Endodermal cell (in vitro differentiated cells): ENCODE results near the gene PURA. TPM values are rescaled to one million over a fixed set of nuclear protein-coding genes. Genes with fewer than 3 reads are reported as not detected.
A peak's percentile ranks its signal among the peaks of the same experiment; 100 is the strongest.

Experiments
- DNase-seq: peaks from one replicate; pipeline ENCODE4 v3.0.0-alpha.2; 2017
- H3K27ac ChIP-seq: 2 replicates; pipeline ENCODE4 v1.5.1; 2013; ENCODE audit warnings: mild to moderate bottlenecking, low read depth, low read length, moderate library complexity
- H3K27me3 ChIP-seq: 2 replicates; pipeline ENCODE4 v1.6.1; 2013; ENCODE audit warnings: mild to moderate bottlenecking, low read length, moderate library complexity; ENCODE audit not compliant: insufficient read depth, control insufficient read depth, poor library complexity, severe bottlenecking
- H3K36me3 ChIP-seq: 2 replicates; pipeline ENCODE4 v1.7.0; 2013; ENCODE audit warnings: mild to moderate bottlenecking, low read length, moderate library complexity; ENCODE audit not compliant: control insufficient read depth, insufficient read depth
- H3K4me1 ChIP-seq: one replicate; pipeline ENCODE4 v1.7.0; 2013; ENCODE audit warnings: low read length; ENCODE audit not compliant: control insufficient read depth, insufficient read depth
- H3K4me3 ChIP-seq: 2 replicates; pipeline ENCODE4 v1.5.1; 2013; ENCODE audit warnings: mild to moderate bottlenecking, low read length, moderate library complexity
- H3K9ac ChIP-seq: 2 replicates; pipeline ENCODE4 v1.6.1; 2013; ENCODE audit warnings: mild to moderate bottlenecking, low read length, moderate library complexity; ENCODE audit not compliant: poor library complexity, severe bottlenecking; ENCODE audit errors: extremely low read depth
- H3K9me3 ChIP-seq: 2 replicates; pipeline ENCODE4 v1.6.1; 2013; ENCODE audit warnings: mild to moderate bottlenecking, low read length, moderate library complexity; ENCODE audit not compliant: control insufficient read depth
- H3K27ac Mint-ChIP-seq: 2 replicates; pipeline ENCODE4 v1.8.0; 2020; ENCODE audit warnings: mixed read lengths
- H3K27me3 Mint-ChIP-seq: 2 replicates; pipeline ENCODE4 v1.8.0; 2021; ENCODE audit warnings: mild to moderate bottlenecking, mixed read lengths; ENCODE audit not compliant: insufficient read depth
- H3K36me3 Mint-ChIP-seq: 2 replicates; pipeline ENCODE4 v1.8.0; 2020; ENCODE audit warnings: low read depth, mixed read lengths
- H3K4me1 Mint-ChIP-seq: 2 replicates; pipeline ENCODE4 v1.8.0; 2020; ENCODE audit warnings: mixed read lengths
- H3K4me3 Mint-ChIP-seq: 2 replicates; pipeline ENCODE4 v1.8.0; 2020; ENCODE audit warnings: mild to moderate bottlenecking, moderate library complexity, mixed read lengths
- H3K9me3 Mint-ChIP-seq: 2 replicates; pipeline ENCODE4 v1.8.0; 2020; ENCODE audit warnings: mild to moderate bottlenecking, mixed read lengths
- WGBS, 2 experiments: methylation state at CpG; one replicate each; pipeline versions ENCODE4 v1.1.5 to v1.1.7; 2013; ENCODE audit warnings: missing lambda C conversion rate in 2 of 2, mixed read lengths in 1 of 2; ENCODE audit not compliant: insufficient coverage in 1 of 2, insufficient read length in 1 of 2; 5-methylcytosine and 5-hydroxymethylcytosine counted together
- total RNA-seq, 2 donors: library from RNA; stranded (reverse); fragmentation: NEBNext Ultra II Directional in 1 of 2; extraction: Animal tissue kit (Norgen Biotek cat#: 25700) in 1 of 2; gene quantifications; 2 replicates in 1 of 2; 3 replicates in 1 of 2; pipeline ENCODE4 v1.2.1, GENCODE V29; 2021
- TF ChIP-seq, protein P1 (sequence below): fragments of 200-600 bp; sonication (generic); conservative IDR thresholded peaks from 2 replicates; pipeline ENCODE4 v1.5.0; 2021; ENCODE audit warnings: antibody characterized with exemption, mild to moderate bottlenecking

PURA gene
- total RNA-seq, 2 donors from 2014 or later = 6.8 to 7.7 TPM

DNA sequence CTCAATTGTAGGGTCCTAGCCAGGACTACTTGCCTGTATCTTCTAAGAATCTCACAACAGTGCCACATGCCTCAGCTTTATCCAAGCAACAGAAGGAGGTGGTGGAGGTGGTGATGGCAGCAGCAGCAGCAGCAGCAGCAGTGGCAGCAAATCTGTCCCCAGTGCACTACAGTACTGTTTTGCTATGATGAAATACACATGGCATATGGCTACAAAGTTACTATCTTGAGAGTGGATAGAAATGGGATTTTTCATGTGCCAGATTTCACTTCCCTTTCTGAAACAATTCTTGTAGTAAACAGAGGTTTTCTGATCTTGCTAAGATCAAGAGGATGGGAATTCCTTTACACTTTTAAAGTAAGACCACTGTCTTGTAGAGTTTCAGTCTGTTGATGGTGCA lies 53.0 kb downstream of the PURA start:
- TF ChIP-seq, protein P1, sequence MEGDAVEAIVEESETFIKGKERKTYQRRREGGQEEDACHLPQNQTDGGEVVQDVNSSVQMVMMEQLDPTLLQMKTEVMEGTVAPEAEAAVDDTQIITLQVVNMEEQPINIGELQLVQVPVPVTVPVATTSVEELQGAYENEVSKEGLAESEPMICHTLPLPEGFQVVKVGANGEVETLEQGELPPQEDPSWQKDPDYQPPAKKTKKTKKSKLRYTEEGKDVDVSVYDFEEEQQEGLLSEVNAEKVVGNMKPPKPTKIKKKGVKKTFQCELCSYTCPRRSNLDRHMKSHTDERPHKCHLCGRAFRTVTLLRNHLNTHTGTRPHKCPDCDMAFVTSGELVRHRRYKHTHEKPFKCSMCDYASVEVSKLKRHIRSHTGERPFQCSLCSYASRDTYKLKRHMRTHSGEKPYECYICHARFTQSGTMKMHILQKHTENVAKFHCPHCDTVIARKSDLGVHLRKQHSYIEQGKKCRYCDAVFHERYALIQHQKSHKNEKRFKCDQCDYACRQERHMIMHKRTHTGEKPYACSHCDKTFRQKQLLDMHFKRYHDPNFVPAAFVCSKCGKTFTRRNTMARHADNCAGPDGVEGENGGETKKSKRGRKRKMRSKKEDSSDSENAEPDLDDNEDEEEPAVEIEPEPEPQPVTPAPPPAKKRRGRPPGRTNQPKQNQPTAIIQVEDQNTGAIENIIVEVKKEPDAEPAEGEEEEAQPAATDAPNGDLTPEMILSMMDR = no peak
- H3K27ac Mint-ChIP-seq = no peak overlapping the region
- peaks cover 17% of the 10 kb centered on the region for H3K27me3 Mint-ChIP-seq
- H3K4me1 ChIP-seq = peaks cover 7% of the 10 kb centered on the region
- no peaks in the 10 kb centered on the region for H3K36me3 Mint-ChIP-seq
- no peak overlapping the region for H3K4me3 Mint-ChIP-seq
- peaks cover 12% of the 10 kb centered on the region for H3K4me1 Mint-ChIP-seq
- no peak overlapping the region for H3K4me3 ChIP-seq
- H3K9me3 ChIP-seq = no peaks in the 10 kb centered on the region
- H3K36me3 ChIP-seq = no peaks in the 10 kb centered on the region
- H3K27ac ChIP-seq = no peak overlapping the region
- no peaks in the 10 kb centered on the region for H3K9me3 Mint-ChIP-seq
- peaks cover 13% of the 10 kb centered on the region for H3K27me3 ChIP-seq
- H3K9ac ChIP-seq = no peak overlapping the region
- no peak for DNase-seq

DNA sequence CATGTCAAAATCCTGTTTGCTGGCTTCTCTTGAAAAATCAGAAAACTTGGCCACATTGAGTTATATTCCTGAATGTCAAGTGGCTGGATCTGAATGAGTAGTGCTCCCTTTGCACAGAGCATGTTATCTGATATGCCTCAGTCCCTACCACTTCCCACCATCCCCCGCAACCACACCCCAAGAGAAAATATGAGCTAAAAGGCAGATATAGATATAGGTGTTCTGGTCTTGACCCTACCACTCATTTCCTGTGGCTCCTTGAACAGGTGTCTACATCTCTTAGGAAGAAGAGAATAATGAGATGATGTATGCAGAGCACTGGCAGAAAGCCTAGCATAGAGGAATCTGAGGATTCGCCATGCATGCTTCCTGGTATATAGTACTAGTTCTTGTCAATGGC lies 54.5 kb downstream of the PURA start:
- Mint-ChIP-seq H3K27ac (no peak overlapping the region), H3K36me3 (no peaks in the 10 kb centered on the region), H3K4me3 (no peak overlapping the region), H3K9me3 (no peaks in the 10 kb centered on the region), H3K4me1 (peaks cover 15% of the 10 kb centered on the region), H3K27me3 (peaks cover 20% of the 10 kb centered on the region)
- H3K36me3 ChIP-seq = no peaks in the 10 kb centered on the region
- no peak for DNase-seq
- peaks cover 25% of the 10 kb centered on the region for H3K27me3 ChIP-seq
- 92 to 100% methylated on average over 1 to 2 of the region's 2 CpGs for WGBS, 2 experiments
- H3K4me3 ChIP-seq = no peak overlapping the region
- no peak overlapping the region for H3K27ac ChIP-seq
- no peak overlapping the region for H3K9ac ChIP-seq
- H3K4me1 ChIP-seq = peaks cover 7% of the 10 kb centered on the region
- no peaks in the 10 kb centered on the region for H3K9me3 ChIP-seq
- TF ChIP-seq, protein P1 = no peak

DNA sequence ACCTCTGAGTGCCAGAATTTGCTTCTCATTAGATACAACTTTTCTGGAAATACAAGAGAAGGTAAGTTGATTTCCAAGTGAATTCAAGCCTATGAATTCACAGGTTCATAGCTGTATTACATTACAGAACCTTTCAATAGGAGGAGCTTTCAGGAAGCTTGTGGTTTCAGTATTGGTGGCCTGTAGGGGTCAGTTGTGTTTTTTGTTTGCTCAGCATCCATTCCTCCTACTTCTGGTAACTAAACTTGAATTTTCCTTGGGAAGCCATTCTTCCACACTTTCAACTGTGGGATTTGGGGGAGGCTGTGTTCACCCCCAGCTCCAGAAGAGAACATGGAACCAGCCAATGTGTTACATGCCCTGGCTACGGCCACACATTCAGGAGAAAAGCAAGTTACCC lies 55.5 kb downstream of the PURA start:
- Mint-ChIP-seq H3K36me3 (no peaks in the 10 kb centered on the region), H3K27me3 (peaks cover 24% of the 10 kb centered on the region), H3K9me3 (no peaks in the 10 kb centered on the region), H3K27ac (no peak overlapping the region), H3K4me1 (peaks cover 24% of the 10 kb centered on the region), H3K4me3 (no peak overlapping the region)
- TF ChIP-seq, protein P1 = peak; percentile 51
- Histone ChIP-seq H3K9me3 (no peaks in the 10 kb centered on the region), H3K9ac (no peak overlapping the region), H3K36me3 (no peaks in the 10 kb centered on the region), H3K27ac (no peak overlapping the region), H3K4me1 (peaks cover 8% of the 10 kb centered on the region), H3K27me3 (peaks cover 25% of the 10 kb centered on the region), H3K4me3 (no peak overlapping the region)
- no peak for DNase-seq
- 93% methylated on average over 1 of the region's 1 CpG; no CpG with 5 or more reads in 1 of the 2 experiments for WGBS, 2 experiments
